ENCODE results near the gene KCNJ12. TPM values are rescaled to one million over a fixed set of nuclear protein-coding genes. Genes with fewer than 3 reads are reported as not detected.
A peak's percentile ranks its signal among the peaks of the same experiment; 100 is the strongest.
"Not testable (repeated sequence)": the region's sequence is repeated elsewhere in the genome, so short reads cannot be mapped to it uniquely, and the experiment has no call there.

KCNJ12 gene
- total RNA-seq, 1 donor from 2014 or later, result 12.2 TPM

GRCh38 chr17:21347660-21348059 lies 28.5 kb upstream of the KCNJ12 start:
- ATAC-seq (ENCODE audit: poor library complexity); intact Hi-C loops (cut with DNase I): not testable (repeated sequence)
- peak; percentile 17 for DNase-seq

DNA sequence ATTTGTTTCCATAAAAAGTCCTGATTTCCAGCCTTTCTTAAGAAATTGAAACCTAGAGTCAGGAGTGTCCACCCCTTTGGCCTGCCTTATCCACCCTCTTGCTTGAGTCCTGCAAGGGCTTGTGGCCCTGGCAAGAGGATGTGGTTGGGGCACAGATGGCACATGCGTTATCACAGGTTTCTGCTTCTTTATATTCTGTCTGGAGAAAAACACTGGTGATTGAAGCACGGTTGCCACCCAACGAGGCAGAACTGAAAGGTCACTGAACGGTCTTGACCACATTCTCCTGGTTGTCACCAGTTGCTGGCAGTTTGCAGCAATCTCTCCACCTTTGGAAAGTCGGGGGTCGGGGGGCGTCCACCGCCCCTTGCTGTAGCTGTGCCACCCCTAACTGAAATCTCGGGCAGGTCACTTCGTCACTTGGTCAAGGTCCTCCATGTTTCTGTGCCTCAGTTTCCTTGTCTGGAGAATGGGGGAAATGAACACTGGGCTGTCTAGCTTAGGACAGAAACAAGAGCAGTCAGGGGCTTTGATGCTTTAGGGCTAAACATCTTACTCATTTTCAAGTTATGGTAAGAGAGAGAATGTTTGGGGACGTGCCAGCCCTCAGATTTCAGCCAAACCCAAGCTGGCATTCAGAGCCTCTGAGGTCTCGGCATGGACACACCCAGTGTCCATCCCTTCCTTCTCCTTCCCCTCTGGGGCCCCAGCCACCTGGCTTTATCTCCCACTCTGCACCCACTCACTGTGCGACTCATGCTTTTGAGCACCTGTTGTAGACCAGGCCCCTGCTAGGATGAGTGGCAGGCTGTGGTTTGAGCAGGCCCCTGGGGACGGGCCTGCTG lies 27.9 kb upstream of the KCNJ12 start:
- ATAC-seq (ENCODE audit: poor library complexity); intact Hi-C loops (cut with DNase I): not testable (repeated sequence)
- peak; percentile 20 for DNase-seq

DNA sequence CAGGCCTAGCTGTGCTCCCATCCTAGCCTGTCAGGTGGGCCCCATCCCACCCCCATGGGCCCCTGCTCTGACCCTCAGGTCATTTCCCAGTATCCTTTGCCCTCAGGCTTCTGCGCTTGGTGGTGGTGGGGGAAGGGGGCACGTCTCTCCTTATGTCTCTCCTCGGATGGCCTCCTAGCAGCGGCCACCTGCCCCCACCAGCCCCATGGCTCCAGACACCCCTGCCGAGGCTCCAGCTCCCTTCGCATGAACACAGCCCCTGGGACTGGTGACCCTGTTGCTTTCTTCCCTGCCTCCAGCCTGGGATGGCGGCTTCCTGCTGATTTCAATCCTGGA lies 27.3 kb upstream of the KCNJ12 start:
- intact Hi-C loops (cut with DNase I); ATAC-seq (ENCODE audit: poor library complexity); DNase-seq: not testable (repeated sequence)

DNA sequence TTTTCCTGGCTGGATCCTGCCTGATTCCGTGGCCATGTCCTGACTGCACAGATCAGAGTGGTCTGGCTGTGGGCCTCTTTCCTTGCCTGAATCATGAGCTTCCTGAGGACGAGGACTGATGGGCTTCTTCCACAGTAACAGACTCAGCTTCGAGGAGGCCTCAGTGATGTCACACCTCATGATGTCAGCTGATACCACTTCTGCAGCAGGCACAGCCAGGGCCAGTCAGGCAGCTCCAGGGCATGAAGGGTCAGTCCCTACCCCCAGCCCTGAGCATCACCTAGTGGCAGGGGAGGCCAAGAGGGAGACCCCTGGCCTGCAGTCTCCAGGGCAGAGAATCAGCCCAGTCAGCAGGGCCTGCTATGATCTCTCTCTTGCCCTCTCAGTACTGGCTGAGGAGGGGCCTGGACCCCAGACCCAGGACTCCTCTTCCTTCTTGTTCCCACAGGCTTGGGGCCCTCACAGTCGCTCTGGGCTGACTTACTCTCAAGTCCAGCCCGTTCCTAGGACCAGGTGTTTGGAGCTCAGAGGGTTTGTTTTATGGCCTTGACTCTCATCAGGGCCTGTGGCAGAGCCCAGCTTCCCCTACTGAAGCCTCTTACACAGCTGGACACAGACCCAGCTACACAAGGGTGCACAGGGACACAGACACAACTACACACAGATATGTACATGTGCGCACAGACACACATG lies 26.7 kb upstream of the KCNJ12 start:
- DNase-seq, result peak; percentile 4
- intact Hi-C loops (cut with DNase I); ATAC-seq (ENCODE audit: poor library complexity): not testable (repeated sequence)

DNA sequence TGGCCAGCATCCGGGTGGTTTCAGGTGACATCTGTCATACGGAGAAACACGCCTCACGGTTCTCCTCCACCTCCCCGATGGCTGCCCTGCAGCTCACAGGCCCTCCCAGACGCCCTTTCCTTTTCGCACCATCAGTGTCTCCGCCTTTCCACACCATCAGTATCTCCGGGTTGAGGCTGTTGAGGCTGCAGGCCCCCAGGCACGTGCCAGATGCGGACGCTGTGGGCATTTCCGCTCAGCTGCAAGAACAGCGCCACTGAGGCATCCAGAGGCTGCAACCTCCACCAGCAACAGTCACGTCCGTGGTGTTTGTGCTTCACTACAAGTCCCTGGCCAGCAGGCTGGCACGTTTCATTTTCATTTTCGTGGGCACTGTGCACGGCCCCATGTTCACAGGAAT lies 25.7 kb upstream of the KCNJ12 start:
- ATAC-seq (ENCODE audit: poor library complexity), result not testable (repeated sequence)

DNA sequence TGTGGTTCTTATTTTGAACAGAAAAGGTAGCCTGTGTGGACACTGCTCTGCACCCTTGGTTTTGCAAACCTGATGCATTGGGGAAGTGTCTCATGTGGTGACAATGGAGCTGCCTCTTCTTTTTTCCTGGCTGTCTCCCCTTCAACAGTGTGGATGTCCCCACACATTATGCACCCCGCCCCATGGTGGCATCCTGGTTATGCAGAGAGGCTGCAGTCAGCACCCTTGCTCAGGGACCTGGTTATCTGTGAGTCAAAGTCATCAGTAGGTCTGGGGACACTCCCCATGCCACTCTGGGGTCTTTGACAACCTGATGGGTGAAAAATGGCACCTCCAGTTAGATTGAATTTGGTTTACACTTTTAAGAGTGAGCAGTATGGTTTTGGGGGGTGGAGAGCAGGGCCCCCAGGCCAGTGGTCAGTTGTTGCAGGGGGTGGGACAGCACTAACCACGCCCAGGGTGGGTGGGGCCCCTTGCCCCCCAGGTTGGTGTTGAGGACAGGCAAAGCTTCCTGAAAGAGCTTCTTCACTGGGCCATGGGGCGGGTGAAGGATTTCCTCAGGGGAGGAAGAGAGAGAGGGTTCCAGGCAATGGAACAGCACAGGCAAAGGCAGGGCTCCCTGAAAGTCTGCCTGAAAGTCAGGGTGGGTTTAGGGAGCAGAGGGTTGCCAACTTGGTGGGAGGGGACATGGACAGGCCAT lies 24.6 kb upstream of the KCNJ12 start:
- ATAC-seq (ENCODE audit: poor library complexity) (no peak), DNase-seq (peak; percentile 24)
- intact Hi-C loops (cut with DNase I), result no loop called here

More for the DNA sequence above, 25.7 kb upstream of the KCNJ12 start:
- peak; percentile 23 for DNase-seq
- intact Hi-C loops (cut with DNase I), result not testable (repeated sequence)

DNA sequence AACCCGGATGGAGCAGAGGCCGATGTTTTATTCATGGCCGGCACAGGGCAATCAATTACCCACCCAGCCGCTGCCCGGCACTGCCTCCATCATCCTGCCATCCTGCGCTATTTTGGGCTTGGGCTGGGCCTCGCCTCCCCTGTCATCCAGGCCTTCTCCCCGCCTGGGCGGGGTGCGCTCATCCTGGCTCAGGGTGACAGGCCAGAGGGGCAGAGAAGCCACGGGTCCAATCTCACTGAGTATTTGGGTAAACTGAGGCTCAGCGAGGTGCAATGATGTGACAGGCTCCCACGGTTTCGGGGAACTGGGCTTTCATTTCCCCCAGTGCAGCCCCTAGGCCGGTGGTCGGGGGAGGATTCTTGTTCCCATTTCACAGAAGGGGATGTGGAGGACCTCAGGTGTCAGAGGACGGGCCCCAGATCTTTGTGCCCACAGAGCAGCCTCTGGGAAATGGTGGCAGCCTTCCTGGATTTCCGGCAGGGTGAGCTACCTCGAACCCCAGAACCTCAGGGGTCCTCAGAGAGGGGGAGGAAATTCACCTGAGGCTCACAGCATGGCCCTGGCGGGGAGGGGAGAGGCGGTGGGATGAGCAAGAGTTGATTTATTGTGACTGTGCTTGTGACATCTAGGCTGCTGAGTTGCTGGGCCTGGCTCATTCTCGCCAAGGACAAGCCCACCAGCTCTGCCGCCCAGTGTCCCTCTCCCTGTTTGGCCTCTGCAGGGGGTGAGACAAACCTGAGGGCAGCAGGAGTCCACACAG lies 23.8 kb upstream of the KCNJ12 start:
- ATAC-seq (ENCODE audit: poor library complexity), result no peak
- peak; percentile 35 for DNase-seq
- intact Hi-C loops (cut with DNase I), result no loop called here

DNA sequence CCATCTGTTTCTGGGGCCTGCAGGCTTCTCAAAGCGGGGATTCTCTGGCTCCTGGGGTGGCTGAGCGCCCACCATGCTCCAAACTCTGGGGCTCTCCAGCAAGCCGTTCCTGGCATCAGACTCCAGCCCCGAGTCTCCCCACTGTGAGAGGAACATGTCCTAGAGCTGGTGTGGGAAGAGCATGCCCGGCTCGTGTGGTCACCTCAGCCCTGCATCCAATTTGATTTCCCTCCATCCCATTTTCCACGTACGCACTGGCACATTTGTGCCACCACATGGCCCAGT lies 23.2 kb upstream of the KCNJ12 start:
- peak; percentile 13 for DNase-seq
- ATAC-seq (ENCODE audit: poor library complexity), result no peak
- intact Hi-C loops (cut with DNase I), result no loop called here

- intact Hi-C loops (cut with DNase I), result no loop called here
- DNase-seq (peak; percentile 39), ATAC-seq (ENCODE audit: poor library complexity) (no peak)
These were observed 22.7 kb upstream of the KCNJ12 start for GRCh38 chr17:21353326-21354010.

DNA sequence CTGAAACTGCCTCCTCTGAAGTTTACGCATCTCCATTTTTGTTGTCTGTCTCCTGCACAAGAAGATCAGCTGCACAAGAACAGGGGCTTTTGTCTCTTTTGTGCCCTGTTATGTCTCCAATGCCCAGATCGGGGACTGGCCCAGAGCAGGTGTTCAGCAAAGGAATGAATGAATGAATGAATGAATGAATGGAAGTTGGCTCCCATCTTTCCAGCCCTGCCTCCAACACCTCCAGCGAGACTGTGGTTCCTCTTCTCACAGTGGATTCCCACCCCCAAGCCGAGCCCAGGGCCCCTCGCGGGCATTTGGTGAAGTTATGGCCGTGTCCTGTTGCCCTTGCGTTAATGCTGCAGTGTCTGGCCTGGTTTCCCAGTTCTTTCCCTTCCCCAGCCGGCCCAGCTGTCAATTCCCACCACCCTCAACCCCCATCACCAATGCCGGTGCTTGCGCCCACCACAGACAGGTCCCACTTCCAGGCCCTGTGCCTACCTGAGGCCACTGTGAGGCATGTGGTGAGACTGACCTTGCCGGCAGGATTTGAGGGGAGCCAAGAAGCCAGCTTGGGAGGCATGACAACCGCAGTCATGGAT lies 21.3 kb upstream of the KCNJ12 start:
- ATAC-seq (ENCODE audit: poor library complexity) (no peak), DNase-seq (peak; percentile 35)
- intact Hi-C loops (cut with DNase I), result no loop called here

- DNase-seq, result no peak
- intact Hi-C loops (cut with DNase I), result no loop called here
- no peak for ATAC-seq (ENCODE audit: poor library complexity)
These were observed 20.6 kb upstream of the KCNJ12 start for GRCh38 chr17:21355586-21355985.

GRCh38 chr17:21356537-21357127 lies 19.5 kb upstream of the KCNJ12 start:
- DNase-seq (no peak), ATAC-seq (ENCODE audit: poor library complexity) (no peak)
- intact Hi-C loops (cut with DNase I), result no loop called here

DNA sequence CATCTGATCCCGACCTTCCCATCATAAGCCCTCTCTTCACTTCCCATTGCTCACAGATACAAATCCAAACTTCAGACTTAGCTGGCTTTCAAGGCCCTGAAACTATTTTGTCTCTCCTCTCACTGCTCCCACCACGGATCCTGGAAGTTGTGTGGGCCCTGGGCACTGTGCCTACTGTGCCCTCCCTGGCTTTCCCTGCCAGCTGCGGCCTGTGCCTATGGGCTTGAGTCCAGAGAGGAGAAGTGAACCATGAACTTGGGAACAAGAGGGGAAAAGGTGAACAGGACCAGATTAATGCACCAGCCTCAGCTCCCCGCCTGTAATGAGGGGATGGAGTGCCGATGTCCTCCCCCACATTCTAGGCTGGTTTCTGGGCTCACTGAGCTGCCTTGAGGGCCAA lies 18.9 kb upstream of the KCNJ12 start:
- no peak for ATAC-seq (ENCODE audit: poor library complexity)
- intact Hi-C loops (cut with DNase I), result no loop called here
- DNase-seq, result peak; percentile 32

- DNase-seq (peak; percentile 34), ATAC-seq (ENCODE audit: poor library complexity) (peak; percentile 79)
- intact Hi-C loops (cut with DNase I), result no loop called here
These were observed 18.2 kb upstream of the KCNJ12 start for GRCh38 chr17:21357696-21358656.

GRCh38 chr17:21358682-21359482 lies 17.3 kb upstream of the KCNJ12 start:
- no peak for DNase-seq
- intact Hi-C loops (cut with DNase I), result no loop called here
- peak; percentile 93 for ATAC-seq (ENCODE audit: poor library complexity)

GRCh38 chr17:21359483-21359840 lies 16.7 kb upstream of the KCNJ12 start:
- intact Hi-C loops (cut with DNase I), result no loop called here
- ATAC-seq (ENCODE audit: poor library complexity), result peak; percentile 4
- DNase-seq, result no peak

Data from Right ventricle myocardium superior (tissue), 1 donor.